Prostate gland (tissue), 2 donors: ENCODE measurements around the gene CFDP1.

Experiments
- POLR2A ChIP-seq: fragments of 450-650 bp; IDR thresholded peaks from one replicate; pipeline ENCODE4 v1.6.1; 2016; ENCODE audit warnings: antibody characterized with exemption, mild to moderate bottlenecking
- TF ChIP-seq, protein P1 (sequence below), 4 experiments: fragments of 200-600 bp in 2 of 4; fragments of 450-650 bp in 2 of 4; sonication (generic) in 2 of 4; IDR thresholded peaks; 1 replicate in 3 of 4; 2 replicates in 1 of 4; pipeline ENCODE4 v1.5.1; 2016 to 2019; ENCODE audit warnings: antibody characterized with exemption in 4 of 4, mild to moderate bottlenecking in 2 of 4, moderate library complexity in 2 of 4

DNA sequence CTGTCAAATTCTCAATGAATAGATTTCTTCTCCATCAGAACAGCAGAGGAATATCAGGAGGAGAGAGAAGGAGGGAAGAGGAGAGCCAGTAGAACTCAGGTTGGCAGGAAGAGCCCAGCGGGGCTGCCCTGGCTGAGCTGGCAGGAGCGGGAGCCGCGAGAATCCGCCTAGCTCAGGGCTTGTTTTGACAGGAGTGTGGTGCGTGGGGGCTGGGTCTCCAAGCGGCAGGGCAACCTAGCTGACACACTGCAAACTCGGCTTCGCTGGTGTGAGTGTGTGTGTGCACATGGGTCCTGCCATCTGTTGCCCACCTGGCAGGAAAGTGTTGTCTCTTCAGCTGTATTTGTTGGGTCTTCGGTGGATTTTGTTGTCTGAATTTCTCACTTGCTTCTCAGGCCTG lies 154.0 kb downstream of the CFDP1 start:
- TF ChIP-seq, protein P1, sequence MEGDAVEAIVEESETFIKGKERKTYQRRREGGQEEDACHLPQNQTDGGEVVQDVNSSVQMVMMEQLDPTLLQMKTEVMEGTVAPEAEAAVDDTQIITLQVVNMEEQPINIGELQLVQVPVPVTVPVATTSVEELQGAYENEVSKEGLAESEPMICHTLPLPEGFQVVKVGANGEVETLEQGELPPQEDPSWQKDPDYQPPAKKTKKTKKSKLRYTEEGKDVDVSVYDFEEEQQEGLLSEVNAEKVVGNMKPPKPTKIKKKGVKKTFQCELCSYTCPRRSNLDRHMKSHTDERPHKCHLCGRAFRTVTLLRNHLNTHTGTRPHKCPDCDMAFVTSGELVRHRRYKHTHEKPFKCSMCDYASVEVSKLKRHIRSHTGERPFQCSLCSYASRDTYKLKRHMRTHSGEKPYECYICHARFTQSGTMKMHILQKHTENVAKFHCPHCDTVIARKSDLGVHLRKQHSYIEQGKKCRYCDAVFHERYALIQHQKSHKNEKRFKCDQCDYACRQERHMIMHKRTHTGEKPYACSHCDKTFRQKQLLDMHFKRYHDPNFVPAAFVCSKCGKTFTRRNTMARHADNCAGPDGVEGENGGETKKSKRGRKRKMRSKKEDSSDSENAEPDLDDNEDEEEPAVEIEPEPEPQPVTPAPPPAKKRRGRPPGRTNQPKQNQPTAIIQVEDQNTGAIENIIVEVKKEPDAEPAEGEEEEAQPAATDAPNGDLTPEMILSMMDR (IDR thresholded peaks at IDR 0.05), result no peak
- no peak for TF ChIP-seq POLR2A
